HFFc6 (cell line): ENCODE data around the gene CNOT3. TPM values are rescaled to one million over a fixed set of nuclear protein-coding genes. Genes with fewer than 3 reads are reported as not detected.

Source experiments
- DNase-seq: peaks from one replicate; pipeline ENCODE4 v3.0.0-alpha.2; 2018
- H3K27ac Mint-ChIP-seq: 2 replicates; pipeline ENCODE4 v1.8.0; 2020; ENCODE audit warnings: mild to moderate bottlenecking, mixed read lengths
- H3K27me3 Mint-ChIP-seq: 2 replicates; pipeline ENCODE4 v1.8.0; 2021; ENCODE audit warnings: mild to moderate bottlenecking, moderate library complexity, mixed read lengths; ENCODE audit not compliant: insufficient read depth
- H3K36me3 Mint-ChIP-seq: 2 replicates; pipeline ENCODE4 v1.8.0; 2021; ENCODE audit warnings: low read depth, mixed read lengths
- H3K4me1 Mint-ChIP-seq: 2 replicates; pipeline ENCODE4 v1.8.0; 2020; ENCODE audit warnings: low read depth, mixed read lengths
- H3K4me3 Mint-ChIP-seq: 2 replicates; pipeline ENCODE4 v1.8.0; 2020; ENCODE audit warnings: mild to moderate bottlenecking, moderate library complexity, mixed read lengths
- H3K9me3 Mint-ChIP-seq: 2 replicates; pipeline ENCODE4 v1.8.0; 2020; ENCODE audit warnings: mild to moderate bottlenecking, mixed read lengths
- CTCF ChIP-seq: fragments of 200-600 bp; sonication (generic); IDR thresholded peaks from 2 replicates; pipeline ENCODE4 v1.5.0; 2021; ENCODE audit warnings: antibody characterized with exemption, mild to moderate bottlenecking
- total RNA-seq, 6 experiments: library from RNA; stranded (reverse); fragmentation: NEBNext Ultra II Directional; extraction: Animal tissue kit (Norgen Biotek cat#: 25700); gene quantifications; 2 replicates in 1 of 6; 3 replicates in 5 of 6; pipeline ENCODE4 v1.2.3, GENCODE V29; 2021

Gene CNOT3
- total RNA-seq, 6 experiments from 2014 or later = 46.4 to 65.5 (median 59.6) TPM

DNA sequence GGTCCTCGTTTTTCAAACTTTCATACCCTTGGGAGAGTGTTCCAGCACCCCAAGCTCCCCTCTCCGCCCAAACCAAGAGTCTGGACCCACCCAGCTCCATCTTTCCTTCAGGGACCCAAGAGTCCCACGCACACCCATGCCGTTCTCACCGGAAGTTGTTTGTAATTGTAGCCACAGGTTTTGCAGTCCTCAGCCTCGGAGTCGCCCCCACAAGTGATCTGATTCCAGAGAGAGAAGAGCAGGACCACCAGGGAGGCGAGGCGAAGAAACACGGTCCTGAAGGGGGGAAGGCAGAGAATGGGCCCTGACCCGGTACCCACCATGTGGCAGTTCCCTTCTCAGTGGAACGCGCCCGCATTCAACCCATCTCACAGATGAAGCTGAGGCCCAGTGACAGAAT is 25.3 kb downstream of the CNOT3 start:
- peaks cover 35% of the 10 kb centered on the region for H3K4me1 Mint-ChIP-seq
- H3K27me3 Mint-ChIP-seq = peaks cover 7% of the 10 kb centered on the region
- peaks cover 24% of the 10 kb centered on the region for H3K36me3 Mint-ChIP-seq
- H3K4me3 Mint-ChIP-seq = no peak overlapping the region
- H3K9me3 Mint-ChIP-seq = peaks cover 26% of the 10 kb centered on the region
- no peak overlapping the region for H3K27ac Mint-ChIP-seq
- DNase-seq = no peak
- no peak for TF ChIP-seq CTCF

DNA sequence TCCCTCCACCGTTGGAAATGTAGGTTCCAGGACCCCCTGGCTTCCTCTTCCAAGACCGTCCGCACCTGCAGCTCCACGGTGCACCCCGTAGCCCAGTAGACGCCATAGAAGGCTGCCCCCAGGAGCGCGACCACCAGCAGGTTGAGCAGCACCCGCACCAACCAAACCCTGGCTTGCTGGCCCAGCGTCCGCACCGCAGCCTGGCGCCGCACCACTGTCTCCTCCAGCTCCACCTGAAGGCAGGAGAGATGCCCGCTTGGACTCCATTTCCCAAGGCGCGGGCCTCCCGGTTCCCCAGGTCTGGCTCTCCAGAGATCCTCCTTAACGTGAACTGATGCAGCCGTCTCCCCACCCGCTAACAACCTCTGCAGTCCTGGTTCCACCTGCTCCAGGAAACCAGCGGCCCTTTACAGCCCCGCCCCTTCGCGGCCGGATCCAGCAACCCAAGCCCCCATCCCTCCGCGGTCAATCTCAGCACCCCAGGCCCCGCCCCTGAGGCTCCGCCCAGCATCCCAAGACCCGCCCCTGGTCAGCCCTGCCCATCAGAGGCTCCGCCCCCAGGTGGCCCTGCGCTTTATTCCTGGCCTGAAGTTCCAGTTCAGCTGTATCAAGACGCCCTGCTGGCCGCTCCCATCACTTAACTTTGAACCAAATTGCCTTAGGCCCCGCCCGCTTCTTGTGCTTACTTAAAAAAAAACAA is 27.0 kb downstream of the CNOT3 start:
- Mint-ChIP-seq H3K27ac (no peak overlapping the region), H3K36me3 (peaks cover 17% of the 10 kb centered on the region), H3K27me3 (peaks cover 5% of the 10 kb centered on the region), H3K4me1 (peaks cover 21% of the 10 kb centered on the region), H3K4me3 (no peak overlapping the region), H3K9me3 (peaks cover 26% of the 10 kb centered on the region)
- no peak for TF ChIP-seq CTCF
- DNase-seq = no peak

- Mint-ChIP-seq H3K27me3 (peaks cover 5% of the 10 kb centered on the region), H3K27ac (no peak overlapping the region), H3K36me3 (peaks cover 17% of the 10 kb centered on the region), H3K9me3 (peaks cover 26% of the 10 kb centered on the region), H3K4me1 (peaks cover 18% of the 10 kb centered on the region), H3K4me3 (no peak overlapping the region)
- no peak for TF ChIP-seq CTCF
- no peak for DNase-seq
These were observed 27.7 kb downstream of the CNOT3 start for GRCh38 chr19:54165222-54165621.

GRCh38 chr19:54168174-54168917 is 30.8 kb downstream of the CNOT3 start:
- Mint-ChIP-seq H3K4me3 (no peak overlapping the region), H3K27me3 (peaks cover 12% of the 10 kb centered on the region)

More at GRCh38 chr19:54168174-54168917, 30.8 kb downstream of the CNOT3 start:
- DNase-seq = peak; percentile 76
- TF ChIP-seq CTCF = peak; percentile 85
- Mint-ChIP-seq H3K36me3 (peaks cover 8% of the 10 kb centered on the region; the same call in 1 of the 2 replicates), H3K27ac (no peak overlapping the region), H3K4me1 (peaks cover 5% of the 10 kb centered on the region; the same call in 1 of the 2 replicates), H3K9me3 (peaks cover 18% of the 10 kb centered on the region)
